Endothelial cell of hepatic sinusoid (primary cell): ENCODE data around the gene OCRL.
"Not testable (repeated sequence)": the region's sequence is repeated elsewhere in the genome, so short reads cannot be mapped to it uniquely, and the experiment has no call there.

Source experiments
- in situ Hi-C: cut with HindIII; loops from 2 replicates; pipeline ENCODE4 v1.10.0; 2017; ENCODE audit warnings: low sequenced_read_pairs

Gene OCRL

GRCh38 chrX:129534816-129535578 lies 5.1 kb upstream of the OCRL start:
- in situ Hi-C loops = no loop called here

GRCh38 chrX:129540722-129541184 lies 694 bp downstream of the OCRL start:
- in situ Hi-C loops = no loop called here

GRCh38 chrX:129544780-129545179 lies 4.7 kb downstream of the OCRL start:
- in situ Hi-C loops = no loop called here

GRCh38 chrX:129545408-129545807 lies 5.3 kb downstream of the OCRL start:
- in situ Hi-C loops = no loop called here

- in situ Hi-C loops = no loop called here
Observed at GRCh38 chrX:129549124-129549523, 9.1 kb downstream of the OCRL start.

- in situ Hi-C loops = no loop called here
Observed at GRCh38 chrX:129553619-129554288, 13.7 kb downstream of the OCRL start.

- in situ Hi-C loops = not testable (repeated sequence)
Observed at GRCh38 chrX:129554816-129555215, 14.8 kb downstream of the OCRL start.

GRCh38 chrX:129556806-129557315 lies 16.8 kb downstream of the OCRL start:
- in situ Hi-C loops = no loop called here

GRCh38 chrX:129557844-129558480 lies 17.9 kb downstream of the OCRL start:
- in situ Hi-C loops = no loop called here

GRCh38 chrX:129559783-129560182 lies 19.7 kb downstream of the OCRL start:
- in situ Hi-C loops = no loop called here

- in situ Hi-C loops = no loop called here
Observed at GRCh38 chrX:129561453-129561852, 21.4 kb downstream of the OCRL start.

- in situ Hi-C loops = not testable (repeated sequence)
Observed at GRCh38 chrX:129564345-129564744, 24.3 kb downstream of the OCRL start.

GRCh38 chrX:129565046-129565650 lies 25.1 kb downstream of the OCRL start:
- in situ Hi-C loops = no loop called here

- in situ Hi-C loops = no loop called here
Observed at GRCh38 chrX:129566073-129566472, 26.0 kb downstream of the OCRL start.

- in situ Hi-C loops = no loop called here
Observed at GRCh38 chrX:129568349-129568748, 28.3 kb downstream of the OCRL start.

- in situ Hi-C loops = no loop called here
Observed at GRCh38 chrX:129572422-129572821, 32.4 kb downstream of the OCRL start.

- in situ Hi-C loops = not testable (repeated sequence)
Observed at GRCh38 chrX:129573652-129574051, 33.6 kb downstream of the OCRL start.

GRCh38 chrX:129574214-129574613 lies 34.2 kb downstream of the OCRL start:
- in situ Hi-C loops = no loop called here

GRCh38 chrX:129576539-129576938 lies 36.5 kb downstream of the OCRL start:
- in situ Hi-C loops = loop anchor here (25.0 kb wide), 1 partner anchor 461 kb away; no protein-coding TSS in a partner anchor

GRCh38 chrX:129577473-129577872 lies 37.4 kb downstream of the OCRL start:
- in situ Hi-C loops = loop anchor here (25.0 kb wide), 1 partner anchor 460 kb away; no protein-coding TSS in a partner anchor

- in situ Hi-C loops = loop anchor here (25.0 kb wide), 1 partner anchor 459 kb away; no protein-coding TSS in a partner anchor
Observed at GRCh38 chrX:129577877-129578276, 37.8 kb downstream of the OCRL start.
